Smooth muscle cell of the coronary artery (primary cell): Measurements from ENCODE around the gene FAM167B. TPM values are rescaled to one million over a fixed set of nuclear protein-coding genes. Genes with fewer than 3 reads are reported as not detected.

ENCODE experiments used
- total RNA-seq: library from RNA; depleted of rRNA; stranded (reverse); fragments of >200 nt; gene quantifications from 2 replicates; pipeline ENCODE4 v1.2.3, GENCODE V29; 2014; ENCODE audit warnings: low replicate concordance

The FAM167B gene
- 1.6 and 2.7 TPM in 2 replicates for total RNA-seq

GRCh38 chr1:32246888-32247273 lies at the start of gene FAM167B:
Gene FAM167B (plus strand): TSS chr1:32247222. CDS start chr1:32247422, 200 bp downstream.

GRCh38 chr1:32200226-32201010 lies 46.6 kb upstream of the FAM167B start, which contains the start of gene CCDC28B:
Gene CCDC28B (plus strand): TSS chr1:32200595. CDS start chr1:32201936, 1,341 bp downstream.

GRCh38 chr1:32205401-32206370 lies 41.3 kb upstream of the FAM167B start, which contains the start of gene IQCC:
Gene IQCC (plus strand): TSS chr1:32205671. CDS start chr1:32205682, 11 bp downstream.

GRCh38 chr1:32208891-32209328 lies 38.1 kb upstream of the FAM167B start, which contains the start of gene DCDC2B:
Gene DCDC2B (plus strand): TSS chr1:32209089. CDS start chr1:32209094, 5 bp downstream.

GRCh38 chr1:32221980-32222755 lies 24.9 kb upstream of the FAM167B start, which contains the start of the genes EIF3I and TMEM234:
Gene EIF3I (plus strand): TSS chr1:32222407. CDS start chr1:32222442, 35 bp downstream.
Gene TMEM234 (minus strand): TSS chr1:32222353. CDS start chr1:32222322, 31 bp downstream.

GRCh38 chr1:32250893-32251716 lies 4.1 kb downstream of the FAM167B start, which contains the start of gene LCK:
Gene LCK (plus strand): TSS chr1:32251265. CDS start chr1:32274330, 23,065 bp downstream.

GRCh38 chr1:32291708-32292538 lies 44.9 kb downstream of the FAM167B start, which contains the start of gene HDAC1:
Gene HDAC1 (plus strand): TSS chr1:32292083. CDS start chr1:32292170, 87 bp downstream.

Other genes with a start within 250 kb of the FAM167B start
- 16.7 and 50.6 TPM in 2 replicates for gene KHDRBS1, start 233.4 kb upstream of the FAM167B start, total RNA-seq
- gene TMEM39B, start 174.3 kb upstream of the FAM167B start, total RNA-seq = 6.1 and 7.2 TPM in 2 replicates
- gene KPNA6, start 139.2 kb upstream of the FAM167B start, total RNA-seq = 16.3 and 25.6 TPM in 2 replicates
- gene TXLNA, start 67.5 kb upstream of the FAM167B start, total RNA-seq = 57.8 and 69.2 TPM in 2 replicates
- 8.2 and 33.6 TPM in 2 replicates for gene CCDC28B, start 46.6 kb upstream of the FAM167B start, total RNA-seq
- 1.3 and 1.6 TPM in 2 replicates for gene IQCC, start 41.6 kb upstream of the FAM167B start, total RNA-seq
- not detected in 2 replicates for gene DCDC2B, start 38.1 kb upstream of the FAM167B start, total RNA-seq
- gene TMEM234, start 24.9 kb upstream of the FAM167B start, total RNA-seq = 14.0 and 14.6 TPM in 2 replicates
- 412 and 639 TPM in 2 replicates for gene EIF3I, start 24.8 kb upstream of the FAM167B start, total RNA-seq
- not detected in 2 replicates for gene LCK, start 4.0 kb downstream of the FAM167B start, total RNA-seq
- 71.0 and 91.6 TPM in 2 replicates for gene HDAC1, start 44.9 kb downstream of the FAM167B start, total RNA-seq
- gene MARCKSL1, start 89.0 kb downstream of the FAM167B start, total RNA-seq = 13.3 and 54.2 TPM in 2 replicates
- gene FAM229A, start 115.3 kb downstream of the FAM167B start, total RNA-seq = 0.30 and 1.9 TPM in 2 replicates
- 0.15 and 0.59 TPM in 2 replicates for gene TSSK3, start 115.3 kb downstream of the FAM167B start, total RNA-seq
- gene BSDC1, start 147.2 kb downstream of the FAM167B start, total RNA-seq = 37.9 and 52.7 TPM in 2 replicates
- 0.23 TPM in 1 of 2 replicates, not detected in the other for gene ZBTB8B, start 217.8 kb downstream of the FAM167B start, total RNA-seq